Fibroblast of pulmonary artery (primary cell): ENCODE measurements around the gene ORC2.

Experiments
- DNase-seq: peaks from one replicate; pipeline ENCODE4 v3.0.0-alpha.2; 2010; ENCODE audit warnings: low read depth
- H3K4me3 ChIP-seq: replicated peaks from 2 replicates; pipeline ENCODE4 v1.5.1; 2011; ENCODE audit warnings: low read depth, mild to moderate bottlenecking, control low read depth, low read length, moderate library complexity
- TF ChIP-seq, protein P1 (sequence below): IDR thresholded peaks from 2 replicates; pipeline ENCODE4 v1.5.1; 2011; ENCODE audit warnings: mild to moderate bottlenecking, control low read depth, low read length, inconsistent platforms; ENCODE audit errors: missing control alignments

ORC2 gene

DNA sequence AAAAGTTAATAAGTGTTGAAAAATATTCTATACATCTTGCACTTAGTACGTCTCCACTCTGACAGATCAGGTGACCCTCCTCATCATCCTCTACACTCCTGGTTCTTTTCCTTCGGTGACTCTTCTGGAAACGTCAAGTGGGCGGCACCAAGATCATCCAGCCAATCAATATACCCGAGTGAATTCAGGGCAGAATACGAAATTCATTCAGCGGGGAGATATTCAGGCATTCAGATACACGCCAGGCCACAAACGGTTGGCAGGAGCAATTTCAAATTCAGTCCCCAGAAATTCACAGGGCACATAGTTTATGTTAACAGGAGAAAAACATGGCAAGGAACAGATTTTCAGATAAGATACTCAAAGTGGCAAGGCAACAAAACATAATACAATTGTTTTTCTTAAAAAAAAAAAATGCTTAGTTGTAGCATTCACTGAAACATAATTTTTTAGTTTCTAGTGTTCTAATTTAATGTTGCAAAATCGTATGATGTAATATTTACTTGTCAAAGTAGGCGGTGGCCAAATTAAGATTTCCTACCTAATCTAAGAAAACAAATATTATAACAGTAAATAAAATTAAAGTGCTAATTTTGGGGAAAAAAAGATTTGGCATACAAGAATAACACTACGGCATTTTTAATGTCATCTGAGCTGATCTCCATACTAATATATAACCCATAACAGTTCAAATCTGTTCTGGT lies 103.2 kb downstream of the ORC2 start:
- peak; percentile 39 for DNase-seq
- H3K4me3 ChIP-seq = peak overlapping the region; percentile 98
- TF ChIP-seq, protein P1, sequence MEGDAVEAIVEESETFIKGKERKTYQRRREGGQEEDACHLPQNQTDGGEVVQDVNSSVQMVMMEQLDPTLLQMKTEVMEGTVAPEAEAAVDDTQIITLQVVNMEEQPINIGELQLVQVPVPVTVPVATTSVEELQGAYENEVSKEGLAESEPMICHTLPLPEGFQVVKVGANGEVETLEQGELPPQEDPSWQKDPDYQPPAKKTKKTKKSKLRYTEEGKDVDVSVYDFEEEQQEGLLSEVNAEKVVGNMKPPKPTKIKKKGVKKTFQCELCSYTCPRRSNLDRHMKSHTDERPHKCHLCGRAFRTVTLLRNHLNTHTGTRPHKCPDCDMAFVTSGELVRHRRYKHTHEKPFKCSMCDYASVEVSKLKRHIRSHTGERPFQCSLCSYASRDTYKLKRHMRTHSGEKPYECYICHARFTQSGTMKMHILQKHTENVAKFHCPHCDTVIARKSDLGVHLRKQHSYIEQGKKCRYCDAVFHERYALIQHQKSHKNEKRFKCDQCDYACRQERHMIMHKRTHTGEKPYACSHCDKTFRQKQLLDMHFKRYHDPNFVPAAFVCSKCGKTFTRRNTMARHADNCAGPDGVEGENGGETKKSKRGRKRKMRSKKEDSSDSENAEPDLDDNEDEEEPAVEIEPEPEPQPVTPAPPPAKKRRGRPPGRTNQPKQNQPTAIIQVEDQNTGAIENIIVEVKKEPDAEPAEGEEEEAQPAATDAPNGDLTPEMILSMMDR = no peak
